ENCODE data around the gene MCC. TPM values are rescaled to one million over a fixed set of nuclear protein-coding genes. Genes with fewer than 3 reads are reported as not detected.

Gene MCC
- total and polyA plus RNA-seq, 2 experiments from 2014 or later: 8.3 to 31.5 TPM

DNA sequence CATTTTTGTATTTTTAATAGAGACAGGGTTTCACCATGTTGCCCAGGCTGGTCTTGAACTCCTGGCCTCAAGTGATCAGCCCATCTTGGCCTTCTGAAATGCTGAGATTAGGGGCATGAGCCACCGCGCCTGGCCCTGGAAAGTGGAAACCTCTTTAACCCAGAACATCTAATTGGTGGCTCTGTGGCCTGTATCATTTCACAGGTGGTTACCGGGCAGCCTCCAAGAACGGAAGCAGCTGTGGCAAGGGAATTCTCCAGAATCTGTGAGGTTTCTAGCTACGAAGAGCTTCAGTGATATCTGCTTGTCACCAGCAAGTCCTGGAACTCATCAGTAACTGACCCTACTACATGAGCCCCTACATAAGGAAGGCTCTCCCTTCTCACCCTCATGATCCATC, 316.7 kb downstream of the MCC start:
- TF ChIP-seq, protein P1, sequence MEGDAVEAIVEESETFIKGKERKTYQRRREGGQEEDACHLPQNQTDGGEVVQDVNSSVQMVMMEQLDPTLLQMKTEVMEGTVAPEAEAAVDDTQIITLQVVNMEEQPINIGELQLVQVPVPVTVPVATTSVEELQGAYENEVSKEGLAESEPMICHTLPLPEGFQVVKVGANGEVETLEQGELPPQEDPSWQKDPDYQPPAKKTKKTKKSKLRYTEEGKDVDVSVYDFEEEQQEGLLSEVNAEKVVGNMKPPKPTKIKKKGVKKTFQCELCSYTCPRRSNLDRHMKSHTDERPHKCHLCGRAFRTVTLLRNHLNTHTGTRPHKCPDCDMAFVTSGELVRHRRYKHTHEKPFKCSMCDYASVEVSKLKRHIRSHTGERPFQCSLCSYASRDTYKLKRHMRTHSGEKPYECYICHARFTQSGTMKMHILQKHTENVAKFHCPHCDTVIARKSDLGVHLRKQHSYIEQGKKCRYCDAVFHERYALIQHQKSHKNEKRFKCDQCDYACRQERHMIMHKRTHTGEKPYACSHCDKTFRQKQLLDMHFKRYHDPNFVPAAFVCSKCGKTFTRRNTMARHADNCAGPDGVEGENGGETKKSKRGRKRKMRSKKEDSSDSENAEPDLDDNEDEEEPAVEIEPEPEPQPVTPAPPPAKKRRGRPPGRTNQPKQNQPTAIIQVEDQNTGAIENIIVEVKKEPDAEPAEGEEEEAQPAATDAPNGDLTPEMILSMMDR (IDR thresholded peaks at IDR 0.05; ENCODE audit: poor library complexity): no peak
- TF ChIP-seq EZH2phosphoT487 (IDR thresholded peaks at IDR 0.05; ENCODE audit: low read depth, severe bottlenecking, unreplicated experiment) (no peak), EZH2 (IDR thresholded peaks at IDR 0.05; ENCODE audit: borderline replicate concordance) (no peak)
- Histone ChIP-seq H3K4me1 (ENCODE audit: insufficient read depth) (peaks cover 19% of the 10 kb centered on the region), H2AFZ (no peak overlapping the region), H3K27me3 (no peaks in the 10 kb centered on the region), H3K27ac (no peak overlapping the region), H4K20me1 (ENCODE audit: insufficient read depth, poor library complexity, severe bottlenecking) (no peaks in the 10 kb centered on the region), H3K79me2 (peaks cover 61% of the 10 kb centered on the region), H3K9me3 (ENCODE audit: low read depth) (no peaks in the 10 kb centered on the region), H3K4me2 (no peak overlapping the region), H3K9me2 (replicated peaks; ENCODE audit: insufficient read depth) (no peaks in the 10 kb centered on the region), H3K4me3 (no peak overlapping the region), H3K36me3 (replicated peaks; ENCODE audit: insufficient read depth, low read depth) (no peaks in the 10 kb centered on the region)
- WGBS (ENCODE audit: low lambda C conversion rate, missing lambda C conversion rate): 89% methylated on average over 5 of the region's 5 CpGs
- DNase-seq (ENCODE audit: low spot score): no peak

DNA sequence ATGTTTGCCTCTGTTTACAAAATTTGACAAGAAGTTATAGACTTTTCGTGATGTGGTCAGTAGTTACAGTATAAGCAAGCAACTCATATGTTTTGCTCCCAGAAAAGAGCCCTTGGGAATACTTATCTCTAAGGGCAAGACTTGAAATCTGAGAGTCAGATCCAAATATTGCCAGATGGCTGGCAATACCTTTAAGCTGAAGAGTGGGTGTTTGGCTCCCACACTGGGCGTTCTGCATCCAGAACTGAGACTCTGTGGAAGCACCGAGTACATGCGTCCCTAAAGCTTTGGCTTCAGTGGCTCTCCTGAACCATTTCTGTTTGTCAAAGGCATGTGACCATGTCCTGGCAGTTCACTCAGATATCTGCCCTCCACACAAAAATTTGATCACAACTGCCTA, 317.5 kb downstream of the MCC start:
- no peaks in the 10 kb centered on the region for H4K20me1 ChIP-seq (ENCODE audit: insufficient read depth, poor library complexity, severe bottlenecking)
- no peaks in the 10 kb centered on the region for H3K9me3 ChIP-seq (ENCODE audit: low read depth)
- no peak for DNase-seq (ENCODE audit: low spot score)
- no peak overlapping the region for H3K4me2 ChIP-seq
- no peak overlapping the region for H3K4me3 ChIP-seq
- TF ChIP-seq EZH2phosphoT487 (IDR thresholded peaks at IDR 0.05; ENCODE audit: low read depth, severe bottlenecking, unreplicated experiment) (no peak), EZH2 (IDR thresholded peaks at IDR 0.05; ENCODE audit: borderline replicate concordance) (no peak)
- TF ChIP-seq, protein P1 (IDR thresholded peaks at IDR 0.05; ENCODE audit: poor library complexity): no peak
- H3K79me2 ChIP-seq: peaks cover 57% of the 10 kb centered on the region
- no peaks in the 10 kb centered on the region for H3K9me2 ChIP-seq (replicated peaks; ENCODE audit: insufficient read depth)
- no peaks in the 10 kb centered on the region for H3K36me3 ChIP-seq (replicated peaks; ENCODE audit: insufficient read depth, low read depth)
- H3K27ac ChIP-seq: no peak overlapping the region
- H3K4me1 ChIP-seq (ENCODE audit: insufficient read depth): peaks cover 21% of the 10 kb centered on the region
- no peaks in the 10 kb centered on the region for H3K27me3 ChIP-seq
- no peak overlapping the region for H2AFZ ChIP-seq
- 76% methylated on average over 4 of the region's 4 CpGs for WGBS (ENCODE audit: low lambda C conversion rate, missing lambda C conversion rate)

DNA sequence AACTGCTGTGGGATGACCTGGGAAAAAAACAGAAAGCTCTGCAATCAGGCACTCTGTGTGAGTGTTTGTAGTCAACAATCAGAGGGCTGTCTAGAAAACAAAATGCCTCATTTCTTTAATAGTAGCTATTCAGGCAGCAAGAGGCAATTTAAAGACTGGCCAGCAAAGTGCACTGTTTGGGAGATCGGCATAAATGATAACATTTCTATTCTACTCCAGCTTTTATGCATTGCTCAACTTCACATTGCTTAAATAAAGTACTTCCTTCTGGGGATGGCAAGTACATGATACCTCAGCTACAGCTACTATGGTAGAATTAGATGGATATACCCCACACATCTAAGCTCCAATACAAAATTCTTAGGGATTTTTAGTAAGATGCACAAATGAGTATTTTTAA, 318.5 kb downstream of the MCC start:
- no peak overlapping the region for H3K27ac ChIP-seq
- H3K9me2 ChIP-seq (replicated peaks; ENCODE audit: insufficient read depth): no peaks in the 10 kb centered on the region
- WGBS (ENCODE audit: low lambda C conversion rate, missing lambda C conversion rate): 58% methylated on average over 1 of the region's 1 CpG
- H3K4me1 ChIP-seq (ENCODE audit: insufficient read depth): peaks cover 21% of the 10 kb centered on the region
- TF ChIP-seq EZH2phosphoT487 (IDR thresholded peaks at IDR 0.05; ENCODE audit: low read depth, severe bottlenecking, unreplicated experiment): no peak
- TF ChIP-seq, protein P1 (IDR thresholded peaks at IDR 0.05; ENCODE audit: poor library complexity): no peak
- TF ChIP-seq EZH2 (IDR thresholded peaks at IDR 0.05; ENCODE audit: borderline replicate concordance): no peak
- no peaks in the 10 kb centered on the region for H3K9me3 ChIP-seq (ENCODE audit: low read depth)
- no peaks in the 10 kb centered on the region for H4K20me1 ChIP-seq (ENCODE audit: insufficient read depth, poor library complexity, severe bottlenecking)
- H3K27me3 ChIP-seq: no peaks in the 10 kb centered on the region
- no peaks in the 10 kb centered on the region for H3K36me3 ChIP-seq (replicated peaks; ENCODE audit: insufficient read depth, low read depth)
- DNase-seq (ENCODE audit: low spot score): no peak
- no peak overlapping the region for H3K4me2 ChIP-seq
- peaks cover 55% of the 10 kb centered on the region for H3K79me2 ChIP-seq
- no peak overlapping the region for H2AFZ ChIP-seq
- H3K4me3 ChIP-seq: no peak overlapping the region

DNA sequence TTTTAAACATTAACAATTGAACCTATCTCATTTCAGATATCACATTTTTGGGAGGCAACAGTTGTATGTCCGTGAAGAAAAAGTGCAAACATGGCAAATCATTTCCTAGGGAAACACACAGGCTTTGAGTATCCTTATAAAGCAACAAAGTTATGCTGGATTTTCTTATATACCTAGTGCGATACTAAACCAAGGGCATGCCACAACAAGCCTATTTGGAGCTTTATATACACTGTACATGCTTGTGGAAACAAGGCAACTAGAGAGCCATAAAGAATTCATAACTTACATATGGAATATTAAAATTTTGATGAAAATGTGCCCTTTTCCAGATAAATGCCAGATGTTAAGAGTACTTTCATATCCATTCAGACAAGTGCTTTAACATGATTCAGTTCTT, 320.3 kb downstream of the MCC start:
- peaks cover 21% of the 10 kb centered on the region for H3K4me1 ChIP-seq (ENCODE audit: insufficient read depth)
- no peak overlapping the region for H2AFZ ChIP-seq
- peaks cover 53% of the 10 kb centered on the region for H3K79me2 ChIP-seq
- H3K9me3 ChIP-seq (ENCODE audit: low read depth): no peaks in the 10 kb centered on the region
- no peak overlapping the region for H3K4me2 ChIP-seq
- no peaks in the 10 kb centered on the region for H3K36me3 ChIP-seq (replicated peaks; ENCODE audit: insufficient read depth, low read depth)
- H3K9me2 ChIP-seq (replicated peaks; ENCODE audit: insufficient read depth): no peaks in the 10 kb centered on the region
- peak overlapping the region; percentile 77 for H3K27ac ChIP-seq
- no peaks in the 10 kb centered on the region for H3K27me3 ChIP-seq
- DNase-seq (ENCODE audit: low spot score): no peak
- H4K20me1 ChIP-seq (ENCODE audit: insufficient read depth, poor library complexity, severe bottlenecking): no peaks in the 10 kb centered on the region
- no peak for TF ChIP-seq EZH2phosphoT487 (IDR thresholded peaks at IDR 0.05; ENCODE audit: low read depth, severe bottlenecking, unreplicated experiment)
- TF ChIP-seq, protein P1 (IDR thresholded peaks at IDR 0.05; ENCODE audit: poor library complexity): no peak
- no peak for TF ChIP-seq EZH2 (IDR thresholded peaks at IDR 0.05; ENCODE audit: borderline replicate concordance)
- WGBS (ENCODE audit: low lambda C conversion rate, missing lambda C conversion rate): 89% methylated on average over 2 of the region's 2 CpGs
- no peak overlapping the region for H3K4me3 ChIP-seq

Data from hepatocyte (in vitro differentiated cells).